HG03354 (cell line): ENCODE data around the gene ITSN1.
"Not testable (repeated sequence)": the region's sequence is repeated elsewhere in the genome, so short reads cannot be mapped to it uniquely, and the experiment has no call there.

Experiments
- ATAC-seq: cut with Tn5 transposase; IDR thresholded peaks from one replicate; pipeline ENCODE4 v1.9.1; 2021; ENCODE audit warnings: mild to moderate bottlenecking; ENCODE audit not compliant: unreplicated experiment, poor library complexity, severe bottlenecking

The ITSN1 gene

DNA sequence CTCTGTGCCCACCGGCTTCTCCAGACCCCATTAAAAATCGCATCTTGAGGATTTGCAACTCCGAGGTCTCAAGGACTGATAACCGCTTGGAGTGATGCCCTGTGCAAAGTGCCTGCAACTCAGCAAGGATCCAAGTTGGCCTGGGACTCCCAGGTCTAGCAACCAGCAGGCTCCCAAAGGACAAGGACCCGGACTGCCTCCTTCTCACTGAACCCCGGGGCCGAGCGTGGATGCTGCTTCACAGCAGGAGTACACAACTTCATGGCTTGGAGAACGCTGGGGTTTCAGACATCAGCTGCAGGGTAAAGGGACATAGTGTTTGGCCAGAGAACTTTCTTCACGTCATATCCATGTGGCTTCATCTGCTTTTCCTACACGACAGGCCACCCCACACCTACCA, 208.1 kb downstream of the ITSN1 start:
- no peak for ATAC-seq

DNA sequence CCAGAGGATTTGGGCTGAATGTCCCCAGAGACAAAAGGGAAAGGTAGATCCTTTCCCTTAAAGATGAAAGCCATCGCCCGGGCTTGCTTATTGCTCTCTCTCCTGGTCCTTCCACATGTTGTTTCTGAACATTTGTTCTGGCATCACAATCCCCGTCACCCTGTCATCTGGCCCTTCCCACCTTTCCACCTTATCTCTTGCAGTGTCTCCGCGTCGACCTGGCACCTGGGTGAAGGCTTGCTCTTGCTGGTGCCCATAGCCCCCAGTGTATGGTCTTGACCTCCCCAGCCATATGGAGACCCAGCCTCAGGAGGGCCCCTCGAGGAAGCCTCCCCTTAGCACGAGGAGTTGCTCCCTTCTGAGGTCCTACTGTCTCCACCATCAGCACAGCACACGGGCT, 208.7 kb downstream of the ITSN1 start:
- no peak for ATAC-seq

DNA sequence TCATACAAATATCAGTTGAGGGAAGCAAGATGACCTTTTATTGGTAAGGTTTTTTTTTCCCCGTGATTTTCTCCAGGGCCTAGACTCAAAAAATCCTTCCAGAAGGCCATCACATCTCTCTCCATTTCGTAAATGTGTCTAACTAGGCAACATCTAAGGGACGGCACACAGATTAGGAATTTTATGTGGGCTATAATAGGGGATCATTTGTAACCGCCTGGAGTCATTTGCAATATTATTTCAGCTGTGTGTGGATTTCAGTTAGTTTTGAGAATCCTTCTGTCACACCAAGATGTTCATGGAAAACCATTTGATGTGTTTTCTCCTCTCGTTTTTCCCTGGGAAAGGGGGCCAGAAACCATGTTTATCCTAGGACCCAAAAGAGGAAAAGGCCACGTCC, 210.2 kb downstream of the ITSN1 start:
- ATAC-seq: no peak

DNA sequence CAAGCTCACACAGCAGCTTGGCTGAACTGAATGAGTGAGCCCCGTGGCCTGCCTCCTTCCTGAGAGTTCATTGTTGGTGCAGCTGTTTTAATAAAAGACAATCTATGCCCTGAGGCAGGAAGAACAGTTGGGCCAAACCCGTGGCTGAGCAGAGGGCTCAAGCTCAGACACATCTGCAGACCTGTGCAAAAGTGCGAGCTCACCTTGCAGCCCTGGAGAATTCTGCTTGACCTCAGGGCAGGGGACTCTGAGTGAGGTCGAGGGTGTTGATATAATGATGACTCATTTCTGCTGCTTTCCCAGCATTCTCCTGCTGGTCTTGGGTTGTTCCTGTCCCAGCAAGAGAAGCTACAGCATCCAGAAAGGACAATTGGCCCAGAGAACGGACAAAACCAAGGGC, 212.3 kb downstream of the ITSN1 start:
- no peak for ATAC-seq

DNA sequence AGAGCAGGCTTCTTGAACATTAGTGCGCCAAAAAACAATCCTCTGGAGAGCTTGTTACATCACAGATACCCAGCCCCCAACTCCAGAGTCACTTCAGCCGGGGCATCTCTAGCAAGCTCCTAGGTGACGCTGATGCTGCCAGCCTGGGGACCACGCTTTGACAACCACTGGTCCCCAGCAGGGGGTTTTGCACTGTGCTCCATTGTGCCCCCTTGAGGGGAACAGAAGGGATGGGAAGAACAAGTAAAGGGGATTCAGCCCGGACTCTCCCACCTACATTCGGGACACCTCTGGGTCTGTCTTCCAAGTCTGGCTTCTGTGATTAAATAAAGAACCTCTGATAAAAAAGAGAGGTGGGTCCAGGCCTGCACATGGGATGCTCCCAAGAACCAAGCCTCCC, 212.9 kb downstream of the ITSN1 start:
- ATAC-seq: no peak

DNA sequence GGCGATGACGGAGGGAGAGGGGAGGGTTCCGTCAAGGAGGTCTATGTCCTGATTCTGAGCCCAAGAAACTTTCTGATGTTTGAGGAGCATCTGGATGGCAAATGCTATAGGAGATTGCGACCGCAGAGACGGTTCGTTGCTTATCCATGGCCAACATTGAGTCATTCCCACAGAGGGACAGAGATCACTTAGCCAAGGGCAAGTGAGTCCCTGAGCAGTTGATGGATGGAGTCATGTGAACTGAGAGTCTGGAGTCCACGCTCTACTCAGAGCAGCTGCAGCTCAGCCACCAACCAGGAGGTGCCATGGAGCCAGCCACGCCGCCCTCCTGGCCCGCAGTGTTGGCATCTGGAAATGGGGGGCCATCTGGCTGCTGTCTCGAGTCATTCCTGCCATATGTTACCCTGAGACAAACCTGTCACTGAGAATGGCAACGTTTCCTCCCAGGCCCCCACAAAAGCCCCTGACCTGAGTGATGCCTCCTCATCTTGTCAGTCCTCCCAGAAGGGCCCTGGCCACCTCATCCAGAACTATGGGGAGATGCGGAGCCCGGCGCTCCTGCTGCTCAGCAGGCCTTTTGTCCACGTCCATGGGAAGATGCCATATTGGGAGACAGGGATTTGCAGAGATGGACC, 214.7 kb downstream of the ITSN1 start:
- ATAC-seq: no peak

DNA sequence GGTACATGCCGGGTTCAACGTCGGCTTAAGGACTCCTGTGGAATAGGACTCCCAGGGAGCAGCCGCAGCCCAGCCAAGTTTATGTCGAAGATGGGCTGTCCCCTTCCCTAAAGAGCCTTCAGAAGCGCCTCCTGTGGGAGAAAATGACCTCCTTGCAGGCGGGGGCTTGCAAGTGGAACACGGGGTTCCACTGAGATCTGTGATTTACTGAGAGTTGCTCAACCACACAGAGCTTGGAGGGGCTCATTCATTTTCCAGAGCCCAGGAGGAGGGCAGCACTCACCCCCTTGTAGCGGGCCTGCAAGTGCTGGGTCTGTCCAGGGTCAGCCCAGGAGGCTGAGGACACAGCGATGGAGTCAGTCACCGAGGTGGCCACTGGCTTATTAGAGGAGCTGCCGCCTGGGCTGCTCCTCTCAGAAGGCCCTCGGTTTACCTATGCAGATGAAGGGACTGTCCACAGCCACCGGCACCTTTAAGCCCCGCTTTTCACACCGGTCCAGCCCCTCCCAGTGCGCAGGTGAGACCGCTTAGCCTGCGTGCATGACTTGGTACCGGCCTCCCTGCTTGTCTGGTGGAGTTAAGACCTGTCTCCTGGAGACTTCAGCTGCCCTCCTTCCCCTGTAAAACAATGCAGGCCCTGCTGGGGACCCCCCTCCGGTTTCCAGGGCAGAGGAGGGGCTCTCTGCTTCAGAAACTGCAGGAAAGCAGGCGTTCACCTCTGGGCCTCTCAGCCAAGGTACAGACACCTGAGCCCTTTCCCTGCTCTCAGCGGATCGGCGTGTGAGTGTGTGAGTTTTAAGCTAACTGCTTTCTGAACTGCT, 215.8 kb downstream of the ITSN1 start:
- ATAC-seq: no peak

DNA sequence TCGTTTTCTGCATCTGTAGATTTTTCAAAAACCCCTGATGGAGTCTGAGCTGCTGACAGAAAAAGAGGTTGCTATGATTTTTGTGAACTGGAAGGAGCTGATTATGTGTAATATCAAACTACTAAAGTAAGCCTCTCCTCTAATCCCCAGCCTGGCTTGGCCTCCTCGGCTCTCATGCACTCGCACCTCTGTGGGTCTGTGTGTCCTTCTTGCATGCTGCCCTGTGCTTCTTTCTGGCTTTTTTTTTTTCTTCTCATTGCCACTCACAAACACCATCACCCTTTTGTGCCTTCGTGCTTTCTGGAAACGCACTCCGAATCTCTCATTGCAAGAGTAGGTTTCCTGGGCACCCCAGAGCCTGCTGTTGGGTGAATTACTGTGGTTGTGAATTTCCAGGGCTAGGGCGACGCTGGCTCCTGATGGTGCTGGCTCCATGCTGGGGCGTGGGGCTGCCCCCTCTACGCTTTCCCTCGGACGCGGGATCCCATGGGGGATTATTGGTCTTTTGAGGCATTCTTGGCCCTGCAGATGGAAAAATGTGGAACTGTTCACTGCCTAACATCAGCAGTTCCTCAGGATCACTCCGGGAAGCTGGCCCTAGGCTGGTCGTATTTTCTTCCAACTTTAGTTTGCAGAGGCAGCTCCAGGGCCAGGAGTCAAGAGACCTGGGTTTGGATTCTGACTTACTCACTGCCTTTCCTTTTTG, 216.5 kb downstream of the ITSN1 start:
- ATAC-seq: no peak

DNA sequence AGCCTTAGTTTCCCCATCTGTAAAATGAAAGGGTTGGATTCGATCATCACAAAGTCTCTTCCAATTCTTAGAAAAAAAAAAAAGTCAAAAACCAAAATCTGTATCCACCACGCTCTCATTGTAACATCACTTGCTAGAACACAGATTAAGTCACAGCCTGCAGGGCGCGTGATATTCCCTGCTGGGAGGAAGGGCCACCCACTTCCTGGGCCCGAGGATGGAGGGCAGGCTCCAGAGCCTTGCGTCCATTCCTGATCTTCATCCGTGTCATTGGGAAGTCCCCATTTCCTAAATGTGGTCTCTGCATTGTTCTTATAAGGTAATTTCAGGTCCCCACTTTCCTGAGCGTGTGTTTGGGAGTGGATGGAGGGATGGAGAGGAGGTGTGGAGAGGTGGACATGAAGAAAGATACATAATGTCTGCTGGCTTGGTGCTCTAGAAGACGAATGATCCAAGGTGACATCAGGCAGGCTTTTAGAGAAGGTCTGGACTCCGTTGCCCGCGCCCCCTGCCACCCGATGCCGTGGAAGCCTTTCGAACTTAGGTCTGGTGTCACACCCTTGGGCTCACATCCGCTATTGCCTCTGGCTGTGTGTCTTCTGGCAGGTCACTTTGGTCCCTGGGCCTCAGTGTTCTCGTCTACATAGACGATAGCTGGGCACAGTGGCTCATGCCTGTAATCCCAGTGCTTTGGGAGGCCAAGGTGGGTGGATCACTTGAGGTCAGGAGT, 217.2 kb downstream of the ITSN1 start:
- ATAC-seq: no peak

DNA sequence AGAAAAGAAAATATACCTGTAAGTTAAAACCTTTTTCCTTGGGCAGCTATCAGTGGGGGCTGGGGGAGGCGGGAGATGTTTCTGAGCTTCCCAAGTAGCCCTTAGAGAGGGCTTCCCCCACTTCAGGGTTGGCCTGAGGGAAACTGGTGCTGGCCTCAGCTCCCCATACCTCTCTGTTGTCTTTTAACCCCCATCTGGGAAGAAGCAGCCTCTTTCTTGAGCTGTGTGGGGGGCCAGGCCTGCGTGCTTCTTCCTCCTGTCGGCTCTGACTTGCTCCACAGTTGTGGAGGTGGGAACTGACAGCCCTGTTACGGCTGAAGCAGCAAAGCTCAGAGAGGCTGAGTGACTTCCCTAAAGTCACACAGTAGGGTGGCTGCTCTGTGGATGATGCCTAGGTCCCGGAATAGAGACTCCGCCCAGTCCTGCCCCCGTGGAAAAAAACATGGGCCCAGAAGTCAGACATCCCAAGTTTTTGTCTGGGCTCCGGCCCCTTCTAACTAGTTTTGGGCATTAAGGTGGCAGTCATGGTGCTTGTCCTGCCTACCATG, 218.1 kb downstream of the ITSN1 start:
- no peak for ATAC-seq

DNA sequence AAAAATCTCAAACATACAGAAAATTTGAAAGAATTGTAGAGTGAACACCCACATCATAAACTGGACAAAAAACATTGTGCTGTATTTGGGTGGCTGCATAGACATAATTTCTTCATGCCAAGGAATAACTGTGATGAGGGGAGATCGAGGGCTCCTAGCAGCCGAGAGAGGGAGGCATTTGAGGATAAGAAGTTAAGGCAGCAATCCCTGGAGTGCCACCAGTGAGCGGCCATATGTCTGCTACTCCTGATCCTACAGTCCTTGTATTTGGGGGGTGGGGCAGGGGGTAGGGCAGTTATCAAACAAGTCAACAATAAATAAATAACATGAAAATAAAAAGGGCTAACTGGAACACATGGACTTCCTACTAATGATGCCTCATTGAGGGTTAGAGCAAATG, 218.8 kb downstream of the ITSN1 start:
- no peak for ATAC-seq

DNA sequence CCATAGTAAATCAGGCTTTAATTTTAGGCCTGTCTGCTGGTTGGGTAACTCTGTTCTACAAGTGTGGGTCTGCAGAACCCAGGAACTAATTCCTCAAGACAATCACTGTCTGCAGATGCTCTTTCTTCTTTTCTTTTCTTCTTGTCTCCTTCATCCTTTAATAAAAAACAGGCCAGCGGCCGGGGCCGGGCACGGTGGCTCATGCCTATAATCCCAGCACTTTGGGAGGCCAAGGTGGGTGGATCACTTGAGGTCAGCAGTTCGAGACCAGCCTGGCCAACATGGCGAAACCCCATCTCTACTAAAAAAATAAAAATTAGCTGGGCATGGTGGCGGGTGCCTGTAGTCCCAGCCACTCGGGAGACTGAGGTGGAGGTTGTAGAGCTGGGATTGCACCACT, 220.9 kb downstream of the ITSN1 start:
- ATAC-seq: not testable (repeated sequence)

DNA sequence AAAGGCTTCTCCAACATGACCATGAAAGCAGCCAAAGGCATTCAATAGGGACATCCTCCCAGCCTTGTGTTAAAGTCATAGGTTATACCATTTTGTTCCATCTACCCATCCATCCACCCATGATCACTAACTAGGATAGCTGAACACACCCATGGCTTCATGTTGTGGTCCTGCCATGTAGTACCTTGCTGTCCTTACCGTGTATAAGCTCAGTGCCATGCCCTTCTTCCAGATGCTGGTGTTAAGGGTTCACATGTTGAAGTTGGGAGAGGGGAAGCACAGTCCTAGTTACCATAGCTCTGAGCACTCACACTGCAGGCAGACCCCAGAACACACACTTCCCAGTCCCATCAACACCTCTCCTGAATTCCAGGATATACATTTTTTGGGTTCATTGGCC, 221.8 kb downstream of the ITSN1 start:
- ATAC-seq: no peak

DNA sequence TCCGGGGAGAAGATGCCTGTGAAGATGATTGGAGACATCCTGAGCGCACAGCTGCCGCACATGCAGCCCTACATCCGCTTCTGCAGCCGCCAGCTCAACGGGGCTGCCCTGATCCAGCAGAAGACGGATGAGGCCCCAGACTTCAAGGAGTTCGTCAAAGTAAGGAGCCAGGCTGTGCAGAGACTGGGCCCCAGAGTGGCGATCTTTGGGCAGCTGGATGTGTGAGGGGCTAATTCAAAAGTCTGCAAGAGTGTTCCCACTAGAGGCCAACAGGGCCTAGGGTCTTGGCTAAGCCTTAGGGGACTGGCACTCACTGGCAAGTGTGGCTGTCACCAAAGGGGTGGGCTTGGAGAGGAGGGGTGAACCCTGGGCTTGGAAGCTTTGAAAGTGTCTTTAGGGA, 222.9 kb downstream of the ITSN1 start:
- no peak for ATAC-seq

DNA sequence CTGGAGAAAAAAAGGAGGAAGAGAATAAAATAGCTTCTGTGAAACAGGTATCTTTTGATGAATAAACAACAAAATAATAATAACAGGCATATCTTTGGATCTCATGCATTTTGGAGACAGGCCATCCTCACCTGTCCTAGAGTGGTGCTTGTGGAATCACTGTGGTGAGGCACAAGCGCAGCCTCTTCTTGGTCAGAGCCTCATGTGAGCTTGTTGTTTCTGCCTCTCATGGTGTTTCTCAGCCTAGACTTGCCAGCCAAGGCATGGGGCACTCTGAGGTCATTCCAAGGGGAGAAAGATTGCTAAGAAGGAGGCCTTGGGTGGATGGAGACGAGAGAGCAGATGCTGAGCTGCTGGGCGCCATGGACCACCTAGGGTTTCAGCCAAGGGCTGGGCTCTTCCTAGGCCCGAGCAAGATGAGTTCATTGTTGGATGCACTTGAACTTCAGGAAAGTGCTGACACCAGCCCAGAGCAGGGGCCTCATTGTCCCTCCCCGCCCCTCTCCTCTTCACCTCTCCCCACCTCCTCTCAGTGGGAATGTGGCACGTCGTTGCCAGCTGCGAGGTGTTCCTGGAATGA, 223.8 kb downstream of the ITSN1 start:
- ATAC-seq: no peak

DNA sequence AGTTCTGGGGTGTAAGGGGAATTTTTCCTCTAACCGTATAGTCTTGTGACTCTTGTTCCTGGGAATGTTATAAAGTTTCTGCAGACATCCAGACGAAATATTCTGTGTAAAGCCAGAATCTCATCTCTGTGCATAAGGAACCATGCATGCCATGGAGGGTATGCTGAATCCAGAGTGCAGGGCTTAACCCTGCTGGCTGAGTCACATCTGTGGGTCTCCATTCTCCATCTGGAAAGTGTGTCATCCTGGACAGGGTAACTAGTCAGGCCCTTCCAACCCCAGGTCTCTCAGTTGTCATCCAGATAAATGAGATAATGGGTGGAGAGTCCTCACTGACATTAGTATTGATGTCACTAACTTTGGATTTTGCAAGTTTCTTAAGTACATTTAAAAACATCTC, 224.5 kb downstream of the ITSN1 start:
- no peak for ATAC-seq

DNA sequence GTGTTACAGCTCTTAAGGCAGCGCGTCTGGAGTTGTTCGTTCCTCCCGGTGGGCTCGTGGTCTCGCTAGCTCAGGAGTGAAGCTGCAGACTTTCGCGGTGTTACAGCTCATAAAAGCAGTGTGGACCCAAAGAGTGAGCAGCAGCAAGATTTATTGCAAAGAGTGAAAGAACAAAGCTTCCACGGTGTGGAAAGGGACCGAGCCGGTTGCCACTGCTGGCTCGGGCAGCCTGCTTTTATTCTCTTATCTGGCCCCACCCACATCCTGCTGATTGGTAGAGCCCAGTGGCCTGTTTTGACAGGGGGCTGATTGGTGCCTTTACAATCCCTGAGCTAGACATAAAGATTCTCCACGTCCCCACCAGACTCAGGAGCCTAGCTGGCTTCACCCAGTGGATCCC, 225.6 kb downstream of the ITSN1 start:
- not testable (repeated sequence) for ATAC-seq

DNA sequence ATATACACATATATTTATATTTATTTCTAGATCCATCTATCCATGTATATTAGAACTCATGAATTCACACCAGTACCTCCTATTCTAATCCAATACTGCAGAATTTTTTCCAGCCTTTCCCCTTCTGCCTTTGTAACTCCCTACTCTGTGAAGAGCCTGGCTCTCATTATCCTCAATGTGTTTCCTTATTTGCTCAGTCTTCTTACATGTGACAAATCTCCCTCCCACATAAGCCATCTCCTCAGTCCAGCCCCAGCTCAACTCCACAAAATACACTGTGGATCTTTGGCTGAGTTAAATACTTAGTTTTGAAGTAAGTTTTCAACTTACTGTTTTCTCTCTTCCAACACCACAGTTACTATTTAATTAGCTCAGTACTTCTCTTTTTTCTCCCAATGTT, 227.6 kb downstream of the ITSN1 start:
- no peak for ATAC-seq

DNA sequence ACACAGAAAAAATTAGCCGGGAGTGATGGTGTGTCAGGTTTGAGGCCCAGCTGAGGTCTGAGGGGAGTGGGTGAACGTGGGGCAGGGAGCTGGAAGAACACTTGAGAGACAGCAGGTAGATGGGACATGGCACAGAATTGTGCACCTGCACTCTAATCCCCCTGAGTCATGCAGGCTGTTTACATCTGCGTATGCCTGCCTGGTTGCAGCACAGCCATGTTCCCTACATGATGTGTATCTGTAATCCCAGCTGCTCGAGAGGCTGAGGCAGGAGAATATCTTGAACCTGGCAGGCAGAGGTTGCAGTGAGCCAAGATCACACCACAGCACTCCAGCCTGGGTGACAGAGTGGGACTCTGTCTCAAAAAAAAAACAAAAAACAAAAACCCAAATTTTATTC, 228.5 kb downstream of the ITSN1 start:
- ATAC-seq: no peak

DNA sequence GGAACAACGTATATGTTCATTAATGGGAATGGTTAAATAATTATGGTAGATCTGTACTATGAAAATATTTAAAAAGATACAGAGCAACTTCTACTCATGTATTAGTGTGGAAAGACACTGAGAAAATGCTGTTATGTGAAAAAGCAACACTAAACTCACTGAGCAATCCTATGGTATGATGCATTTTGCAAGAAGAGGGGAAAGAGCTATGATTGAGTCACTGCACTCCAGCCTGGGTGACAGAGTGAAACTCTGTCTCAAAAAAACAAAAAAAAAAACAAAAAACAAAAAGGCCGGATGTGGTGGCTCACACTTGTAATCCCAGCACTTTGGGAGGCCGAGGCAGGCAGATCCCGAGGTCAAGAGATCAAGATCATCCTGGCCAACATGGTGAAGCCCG, 228.9 kb downstream of the ITSN1 start:
- no peak for ATAC-seq
